Stimulated activated CD8-positive, alpha-beta memory T cell treated with anti-CD3 and anti-CD28 coated beads, Interleukin-15, amount 100 ng/mL, for 24 hours (primary cell): ENCODE data around the gene ZDHHC8.
"Not testable (repeated sequence)": the region's sequence is repeated elsewhere in the genome, so short reads cannot be mapped to it uniquely, and the experiment has no call there.

ENCODE experiments used
- DNase-seq: peaks from one replicate; pipeline ENCODE4 v3.0.0-alpha.2; 2020; ENCODE audit warnings: low read depth

ZDHHC8 gene

DNA sequence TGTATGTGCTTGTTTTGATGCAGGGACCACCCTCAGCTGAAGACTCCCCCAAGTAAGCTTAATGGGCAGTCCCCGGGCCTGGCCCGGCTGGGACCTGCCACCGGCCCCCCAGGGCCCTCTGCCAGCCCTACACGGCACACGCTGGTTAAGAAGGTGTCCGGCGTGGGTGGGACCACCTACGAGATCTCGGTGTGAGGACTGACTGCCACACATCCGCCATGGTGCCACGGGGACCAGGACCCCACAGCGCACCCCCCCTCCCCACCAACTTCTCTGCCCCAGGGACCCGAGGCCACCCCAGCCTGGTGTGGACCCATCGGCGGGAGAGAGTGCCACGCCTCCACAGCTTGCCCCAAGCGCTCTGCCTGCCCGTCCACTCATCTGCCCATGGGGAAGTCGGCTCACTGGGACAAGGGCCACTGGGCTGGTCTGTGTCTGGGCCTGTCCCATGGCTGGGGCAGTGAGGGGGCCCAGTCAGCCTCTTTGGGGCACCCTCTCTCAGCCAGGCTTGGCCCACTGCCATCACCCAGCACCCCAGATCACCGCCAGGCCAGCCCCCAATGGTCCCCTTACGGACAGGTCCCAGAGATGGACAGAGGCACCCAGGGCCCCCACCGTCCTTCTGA lies 13.7 kb downstream of the ZDHHC8 start:
- no peak for DNase-seq

DNA sequence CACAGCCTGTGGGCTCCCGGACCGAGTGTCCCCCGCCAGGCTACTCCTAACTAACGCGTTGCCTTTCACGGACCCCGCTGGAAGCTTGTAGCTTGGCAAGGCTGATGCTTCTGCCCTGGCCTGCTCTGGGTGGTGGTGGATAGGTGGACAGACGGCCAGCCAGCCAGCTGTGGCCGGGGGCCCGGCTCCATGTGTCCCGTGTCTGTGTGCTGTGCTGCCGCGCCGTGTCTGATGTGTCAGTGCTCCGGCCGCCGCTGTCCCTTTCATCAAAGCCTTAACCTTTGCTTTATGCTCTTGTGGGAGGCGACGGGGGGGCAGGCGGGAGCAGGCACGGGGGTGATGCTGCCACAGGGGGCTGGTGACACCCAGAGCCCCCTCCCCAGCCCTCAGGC lies 14.2 kb downstream of the ZDHHC8 start:
- no peak for DNase-seq

GRCh38 chr22:20146777-20147176 lies 15.2 kb downstream of the ZDHHC8 start:
- DNase-seq, result no peak

GRCh38 chr22:20147237-20147988 lies 15.8 kb downstream of the ZDHHC8 start:
- DNase-seq, result no peak

DNA sequence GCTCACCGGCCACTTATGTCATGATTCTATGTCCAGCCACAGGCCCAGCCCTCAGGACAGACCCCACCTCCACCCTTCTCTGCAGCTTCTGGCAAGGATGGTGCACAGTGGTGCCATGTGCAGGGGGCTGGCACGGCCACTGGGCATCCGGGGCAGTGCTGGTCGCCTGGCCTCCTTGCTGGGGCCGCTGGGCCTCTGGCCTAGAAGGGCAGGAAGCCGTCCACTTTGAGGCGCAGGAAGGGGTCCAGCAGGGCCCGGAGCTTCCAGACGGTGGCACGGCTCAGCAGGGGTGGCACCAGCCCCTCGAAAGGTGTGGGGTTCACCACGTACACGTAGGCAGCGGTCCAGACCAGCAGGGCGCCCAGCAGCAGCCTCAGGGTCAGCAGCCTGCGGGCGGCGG lies 16.8 kb downstream of the ZDHHC8 start:
- no peak for DNase-seq

DNA sequence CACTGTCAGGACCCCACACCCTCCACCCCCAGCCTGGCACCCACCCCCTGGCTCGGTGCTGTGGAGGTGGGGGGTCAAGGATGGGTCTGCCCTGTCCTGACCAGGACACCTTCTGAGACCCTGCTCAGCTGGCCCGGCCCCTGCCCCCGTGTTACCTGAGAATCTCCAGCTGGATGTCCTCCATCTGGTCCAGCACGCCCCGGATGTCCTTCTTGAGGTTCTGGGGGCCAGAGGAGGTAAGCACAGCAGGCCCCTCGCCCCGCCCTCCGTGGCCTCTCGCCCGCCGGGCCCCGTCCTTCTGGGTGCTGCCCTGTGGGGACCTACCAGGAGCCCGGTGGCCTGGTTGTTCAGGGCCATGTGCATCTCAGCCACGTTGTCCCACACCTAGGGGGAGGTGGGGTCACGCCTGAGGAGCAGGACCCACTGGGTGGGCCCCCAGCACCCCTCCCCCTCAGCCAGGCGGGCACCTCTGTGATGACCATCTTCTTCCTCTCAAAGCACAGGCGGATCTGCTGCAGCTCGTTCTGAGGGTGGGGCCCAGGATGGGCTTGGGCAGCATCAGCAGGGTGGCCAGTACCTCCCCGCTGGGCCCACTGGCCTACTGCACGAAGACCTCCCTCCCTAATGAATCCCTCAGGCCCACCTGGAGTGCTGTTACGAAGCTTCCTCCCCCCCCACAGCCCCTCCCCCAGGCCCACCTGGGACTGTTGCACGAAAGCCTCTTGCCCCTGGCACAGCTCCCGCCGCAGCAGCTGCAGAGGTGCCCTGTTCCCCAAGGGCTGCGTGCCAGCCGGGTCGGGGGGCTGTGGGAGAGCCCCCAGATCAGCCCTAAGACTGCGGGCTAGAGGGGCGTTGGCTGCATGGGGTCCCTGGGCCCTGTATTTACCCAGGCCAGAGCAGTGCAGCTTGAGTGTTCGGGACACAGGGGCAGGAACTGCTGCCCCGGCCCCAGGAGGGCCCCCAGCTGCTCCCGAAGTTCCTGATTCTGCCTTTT lies 17.9 kb downstream of the ZDHHC8 start:
- DNase-seq, result no peak

DNA sequence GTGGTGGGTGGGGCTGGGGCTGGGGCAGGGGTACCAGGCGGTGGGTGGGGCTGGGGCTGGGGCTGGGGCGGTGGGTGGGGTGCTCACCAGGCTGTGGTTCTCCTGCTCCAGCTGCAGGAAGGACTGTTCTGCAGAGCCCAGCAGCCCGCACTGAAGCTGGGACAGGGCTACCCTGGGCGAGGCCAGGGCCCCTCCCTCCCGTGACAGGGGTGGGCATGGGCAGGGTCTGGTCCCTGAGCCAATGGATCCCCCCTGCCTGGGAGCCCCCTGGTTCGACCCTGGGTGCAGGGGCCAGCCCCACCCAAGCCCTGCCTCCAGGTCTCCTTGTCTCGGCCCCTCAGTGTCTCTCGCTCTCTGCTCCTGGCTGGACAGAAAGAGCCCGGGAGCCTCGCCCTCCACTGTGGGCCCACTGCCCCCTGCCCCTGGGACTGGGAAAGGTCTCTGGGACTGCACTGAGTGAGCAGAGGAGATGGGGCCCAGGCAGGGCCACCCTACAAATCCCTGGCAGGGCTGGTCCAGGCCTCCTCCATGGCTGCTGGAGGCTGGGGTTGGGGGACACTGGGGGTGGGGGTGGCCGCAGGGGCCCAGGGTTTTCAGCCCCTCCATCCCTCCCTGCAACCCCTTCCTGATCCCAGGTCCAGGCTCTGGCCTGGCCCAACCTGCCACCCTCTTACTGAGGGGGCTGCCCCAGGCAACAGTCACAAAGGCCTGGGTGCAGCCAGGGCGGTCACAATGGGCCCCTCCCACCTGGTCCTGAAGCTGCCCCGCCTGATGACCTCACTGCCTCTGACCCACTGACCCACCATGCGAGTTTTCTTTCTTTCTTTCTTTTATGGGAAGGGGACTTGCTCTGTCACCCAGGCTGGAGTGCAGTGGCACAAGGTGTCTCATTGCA lies 19.0 kb downstream of the ZDHHC8 start, which contains the start of gene CCDC188:
Gene CCDC188 (minus strand): TSS at position 675 of the 895 bp plus-strand sequence. CDS start 69 bp downstream, at position 606.
- no peak for DNase-seq

- DNase-seq, result no peak
These were observed 19.6 kb downstream of the ZDHHC8 start for GRCh38 chr22:20151276-20151588.

GRCh38 chr22:20152464-20152890 lies 20.9 kb downstream of the ZDHHC8 start:
- DNase-seq, result no peak

DNA sequence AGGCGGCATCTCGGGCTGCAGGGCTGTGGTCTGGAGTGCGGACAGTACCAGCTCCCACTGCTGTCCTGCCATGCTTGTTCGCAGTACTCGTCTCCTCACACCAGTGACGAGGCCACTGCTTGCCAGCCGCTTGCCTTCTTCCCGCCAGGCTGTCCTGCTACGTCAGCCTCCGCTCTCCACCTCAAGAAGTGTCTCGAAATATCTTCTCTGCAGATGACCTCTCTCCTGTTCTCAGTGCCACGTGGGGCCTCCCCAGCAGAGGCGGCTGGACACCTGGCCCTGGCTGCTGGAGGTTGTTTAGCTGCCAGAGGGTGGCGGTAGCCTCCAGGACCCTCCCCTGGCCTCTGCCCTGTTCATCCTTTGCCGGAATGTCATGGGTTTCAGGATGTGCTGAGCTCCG lies 22.3 kb downstream of the ZDHHC8 start:
- no peak for DNase-seq

- no peak for DNase-seq
These were observed 23.1 kb downstream of the ZDHHC8 start for GRCh38 chr22:20154602-20155187.

DNA sequence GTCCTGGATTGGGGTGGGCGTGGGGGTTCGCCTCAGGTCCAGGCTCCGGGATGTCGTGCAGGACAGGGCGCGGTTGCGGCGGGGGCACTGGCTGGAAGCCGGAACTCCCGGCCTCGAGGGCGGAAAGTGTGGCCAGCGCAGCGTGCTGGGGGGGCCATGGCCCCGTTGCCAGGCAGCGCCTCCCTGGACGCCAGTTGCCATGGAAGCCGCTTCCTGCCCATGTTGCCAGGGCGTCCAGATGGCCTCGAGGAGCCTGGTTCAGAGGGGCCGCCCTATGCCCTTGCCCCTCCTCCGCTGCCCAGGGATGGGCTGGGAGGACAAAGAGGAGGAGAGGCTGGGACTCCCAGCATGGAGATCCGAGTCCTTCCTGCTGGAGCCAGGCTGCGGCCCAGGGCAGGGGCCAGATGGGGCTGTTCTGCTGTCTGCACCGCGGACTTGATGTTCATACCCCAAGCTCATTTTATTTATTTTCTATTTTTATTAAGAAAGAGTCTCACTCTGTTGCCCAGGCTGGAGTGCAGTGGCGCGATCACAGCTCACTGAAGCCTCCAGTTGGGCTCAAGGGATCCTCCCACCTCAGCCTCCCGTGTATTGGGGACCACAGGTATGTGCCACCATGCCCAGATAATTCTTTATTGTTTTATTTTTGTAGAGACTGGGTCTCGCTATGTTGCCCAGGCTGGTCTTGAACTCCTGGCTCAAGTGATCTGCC lies 23.9 kb downstream of the ZDHHC8 start:
- DNase-seq, result no peak

DNA sequence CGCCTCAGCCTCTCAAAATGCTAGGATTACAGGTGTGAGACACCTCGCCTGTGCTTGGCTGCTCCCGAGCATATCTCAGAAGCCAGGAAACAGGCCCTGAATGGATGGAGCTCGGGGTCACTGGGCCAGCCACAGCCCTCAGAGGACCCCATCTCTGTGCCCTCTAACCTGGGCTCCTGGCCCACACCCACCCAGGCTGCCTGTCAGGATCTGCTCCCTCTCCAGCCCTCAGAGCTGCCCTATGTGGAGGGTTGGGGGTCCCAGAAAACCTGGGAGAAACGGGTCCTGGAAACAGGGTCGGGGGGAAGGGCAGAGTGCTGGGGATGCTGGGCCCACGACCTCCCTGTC lies 24.4 kb downstream of the ZDHHC8 start:
- DNase-seq, result no peak

DNA sequence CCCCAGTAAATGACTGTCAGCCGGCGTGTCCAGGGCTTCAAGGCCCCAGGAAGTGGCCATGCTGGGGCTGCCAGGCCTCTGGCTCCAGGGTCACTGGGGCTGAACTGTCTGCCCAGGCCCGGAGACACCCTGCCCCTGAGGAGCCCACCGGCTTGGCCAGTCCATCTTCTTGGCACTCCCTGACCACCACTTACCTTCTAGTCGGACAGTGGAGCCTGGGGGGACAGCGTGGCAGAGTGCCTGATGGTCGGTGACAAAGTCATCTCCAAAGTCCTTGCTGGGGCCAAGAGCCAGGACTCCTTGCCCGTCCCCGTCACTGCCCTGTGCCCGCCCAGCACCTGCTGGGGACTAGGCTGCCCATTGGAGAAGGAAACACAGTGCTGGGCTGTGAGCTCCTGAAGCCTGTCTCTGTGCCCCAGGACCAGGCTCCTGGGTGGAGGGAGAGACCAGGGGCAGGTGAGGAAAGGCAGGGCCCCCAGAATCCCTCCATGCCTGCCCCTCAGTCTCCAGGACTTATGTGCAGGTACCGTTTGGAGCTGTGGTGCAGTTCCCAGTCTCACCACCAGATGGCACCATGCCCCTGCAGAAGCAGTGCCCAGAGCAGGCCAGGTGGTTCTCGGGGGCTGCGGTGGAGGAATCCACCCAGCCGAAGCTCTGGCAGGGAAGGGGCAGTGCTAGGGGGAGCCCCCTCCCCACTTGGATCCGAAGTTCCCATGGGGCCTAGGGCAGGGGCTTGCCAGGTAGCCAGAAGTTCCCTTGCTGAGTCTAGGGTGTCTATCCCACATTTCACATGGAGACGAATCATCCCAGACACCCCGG lies 25.2 kb downstream of the ZDHHC8 start:
- DNase-seq, result peak; percentile 92

DNA sequence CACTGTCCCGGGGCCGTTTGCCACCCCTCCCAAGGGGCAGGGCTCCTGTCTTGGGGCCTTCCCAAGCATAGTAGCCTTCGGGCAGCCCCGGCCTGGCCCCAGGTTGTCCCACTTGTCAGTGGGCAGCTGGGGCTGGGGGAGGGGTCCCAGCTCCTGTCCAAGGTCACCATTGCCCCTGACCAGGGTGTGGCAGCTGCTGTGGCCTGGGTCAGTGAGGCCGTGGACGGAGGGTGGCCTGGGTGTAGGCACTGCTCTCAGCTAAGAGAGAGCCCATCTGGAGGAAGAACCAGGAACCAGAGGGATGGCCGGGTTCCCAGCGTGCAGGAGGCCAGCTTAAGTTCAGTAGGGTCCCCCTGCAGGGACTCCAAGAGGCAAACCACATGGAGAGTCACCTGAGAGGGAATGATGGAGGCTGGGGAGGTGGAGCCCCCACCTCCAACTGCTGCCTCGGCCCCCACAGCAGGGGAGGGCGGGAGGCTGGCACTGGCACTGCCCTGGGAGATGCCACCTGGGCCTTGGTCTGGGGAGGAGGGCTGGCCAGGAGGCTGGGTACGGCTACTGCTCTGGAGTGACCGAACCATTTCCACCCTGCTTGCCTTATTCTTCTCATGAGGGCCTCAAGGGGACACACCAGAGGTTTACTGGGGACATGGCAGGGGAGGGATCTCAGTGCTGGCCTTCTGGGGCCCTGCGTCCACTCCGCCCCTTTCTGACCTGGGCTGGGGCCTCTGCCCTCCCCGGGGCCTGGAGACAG lies 26.0 kb downstream of the ZDHHC8 start:
- DNase-seq, result no peak

- no peak for DNase-seq
These were observed 26.9 kb downstream of the ZDHHC8 start for GRCh38 chr22:20158391-20159036.

DNA sequence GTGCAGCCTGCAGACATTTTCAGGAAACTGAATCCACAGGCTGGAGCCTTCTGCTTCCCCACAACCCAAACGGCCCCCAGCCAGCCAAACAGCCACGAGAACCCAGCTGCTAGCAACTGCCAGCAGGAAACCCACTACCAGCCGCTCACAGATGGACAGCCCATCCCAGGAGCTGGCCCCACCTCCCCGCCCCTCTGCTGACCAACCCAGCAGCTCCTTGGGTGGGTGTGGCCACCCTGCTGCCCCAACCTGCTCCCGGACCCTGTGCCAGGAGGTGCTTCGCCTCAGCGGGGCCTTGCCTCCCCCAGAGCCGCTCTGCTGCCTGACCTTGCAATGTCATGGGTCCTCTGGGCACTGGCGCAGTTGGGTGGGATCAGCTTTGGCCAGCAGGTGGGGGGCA lies 27.5 kb downstream of the ZDHHC8 start:
- DNase-seq, result no peak

DNA sequence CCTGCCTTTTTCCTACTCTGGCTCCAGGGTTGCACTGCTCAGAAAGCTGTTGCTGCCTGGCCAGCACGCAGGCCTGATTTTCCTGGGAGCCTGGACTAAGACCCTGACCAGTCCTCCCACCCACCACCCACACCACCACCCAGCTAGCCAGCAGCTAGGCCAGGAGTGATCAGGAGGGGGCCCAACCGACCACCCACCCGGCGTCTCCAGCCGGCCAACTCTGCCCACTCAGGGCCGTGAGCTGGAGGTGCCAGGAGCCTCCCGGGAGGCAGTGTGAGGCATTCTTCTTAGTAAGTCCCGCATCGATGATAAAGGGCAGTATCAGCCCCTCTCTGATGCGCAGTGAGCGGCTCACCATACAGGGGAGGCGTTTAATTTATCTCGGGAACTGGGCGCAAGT lies 27.9 kb downstream of the ZDHHC8 start:
- DNase-seq, result not testable (repeated sequence)

DNA sequence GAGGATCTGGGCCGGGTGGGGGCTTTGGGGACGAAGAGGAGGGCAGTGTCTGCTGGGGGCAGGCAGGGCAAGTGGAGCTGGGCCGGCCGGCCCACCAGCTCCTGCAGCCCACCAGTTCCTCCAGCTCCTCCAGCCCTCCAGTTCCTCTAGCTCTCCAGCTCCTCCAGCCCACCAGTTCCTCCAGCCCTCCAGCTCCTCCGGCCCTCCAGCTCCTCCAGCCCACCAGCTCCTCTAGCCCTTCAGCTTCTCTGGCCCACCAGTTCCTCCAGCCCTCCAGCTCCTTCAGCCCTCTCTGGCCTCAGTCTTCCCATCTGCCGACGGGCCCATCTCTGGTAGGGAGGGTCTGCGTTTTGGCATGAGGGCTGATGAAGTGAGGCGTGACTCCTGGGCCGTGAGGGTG lies 28.4 kb downstream of the ZDHHC8 start:
- DNase-seq, result no peak
